Measurements from ENCODE around the gene ADGRD2.

The ADGRD2 gene

GRCh38 chr9:124496075-124496449, 45.8 kb downstream of the ADGRD2 start:
- no peak for DNase-seq (ENCODE audit: extremely low spot score)
- TF ChIP-seq FOXK2 (IDR thresholded peaks at IDR 0.05) (no peak), NFRKB (IDR thresholded peaks at IDR 0.05) (no peak), PKNOX1 (IDR thresholded peaks at IDR 0.05) (no peak), FOXM1 (IDR thresholded peaks at IDR 0.05; ENCODE audit: borderline replicate concordance) (no peak), CTBP1 (IDR thresholded peaks at IDR 0.05; ENCODE audit: borderline replicate concordance) (no peak), FOXA1 (IDR thresholded peaks at IDR 0.05) (no peak), LEF1 (IDR thresholded peaks at IDR 0.05; ENCODE audit: borderline replicate concordance) (no peak), SP1 (IDR thresholded peaks at IDR 0.05) (no peak), TARDBP (IDR thresholded peaks at IDR 0.05) (no peak), ELF4 (IDR thresholded peaks at IDR 0.05) (no peak), HDGF (IDR thresholded peaks at IDR 0.05; ENCODE audit: borderline replicate concordance) (no peak), BHLHE40 (IDR thresholded peaks at IDR 0.05; ENCODE audit: borderline replicate concordance) (no peak), ZNF384 (IDR thresholded peaks at IDR 0.05) (no peak), ARNT (IDR thresholded peaks at IDR 0.05) (no peak), SUZ12 (IDR thresholded peaks at IDR 0.05) (no peak)
- ChIA-PET CTCF (no interaction called here), POLR2A (no interaction called here)

- POLR2A ChIA-PET, result interaction anchor here (0.8 kb wide), 1 partner anchor 78 kb away, joined by 3 read pairs; no protein-coding TSS in a partner anchor
- TF ChIP-seq BHLHE40 (IDR thresholded peaks at IDR 0.05; ENCODE audit: borderline replicate concordance), result no peak
- no peak for TF ChIP-seq ELF4 (IDR thresholded peaks at IDR 0.05)
- TF ChIP-seq ARNT (IDR thresholded peaks at IDR 0.05), result no peak
- TF ChIP-seq LEF1 (IDR thresholded peaks at IDR 0.05; ENCODE audit: borderline replicate concordance), result no peak
- no peak for TF ChIP-seq SUZ12 (IDR thresholded peaks at IDR 0.05)
- TF ChIP-seq L3MBTL2 (conservative IDR thresholded peaks at IDR 0.05), result no peak
- TF ChIP-seq HDGF (IDR thresholded peaks at IDR 0.05; ENCODE audit: borderline replicate concordance), result no peak
- TF ChIP-seq FOXA1 (IDR thresholded peaks at IDR 0.05), result no peak
- no peak for TF ChIP-seq PKNOX1 (IDR thresholded peaks at IDR 0.05)
- TF ChIP-seq FOXK2 (IDR thresholded peaks at IDR 0.05), result no peak
- TF ChIP-seq ZNF384 (IDR thresholded peaks at IDR 0.05), result no peak
- no peak for TF ChIP-seq SP1 (IDR thresholded peaks at IDR 0.05)
- TF ChIP-seq FOXM1 (IDR thresholded peaks at IDR 0.05; ENCODE audit: borderline replicate concordance), result no peak
- no peak for TF ChIP-seq NFRKB (IDR thresholded peaks at IDR 0.05)
- TF ChIP-seq CTBP1 (IDR thresholded peaks at IDR 0.05; ENCODE audit: borderline replicate concordance), result no peak
- TF ChIP-seq TARDBP (IDR thresholded peaks at IDR 0.05), result no peak
- CTCF ChIA-PET, result no interaction called here
- no peak for DNase-seq (ENCODE audit: extremely low spot score)
Observed at GRCh38 chr9:124496463-124496862, 46.2 kb downstream of the ADGRD2 start.

GRCh38 chr9:124497441-124497840, 47.2 kb downstream of the ADGRD2 start:
- ChIA-PET CTCF (no interaction called here), POLR2A (no interaction called here)
- DNase-seq (ENCODE audit: extremely low spot score), result no peak
- TF ChIP-seq SUZ12 (IDR thresholded peaks at IDR 0.05) (no peak), BHLHE40 (IDR thresholded peaks at IDR 0.05; ENCODE audit: borderline replicate concordance) (no peak), SP1 (IDR thresholded peaks at IDR 0.05) (no peak)

- no peak for DNase-seq (ENCODE audit: extremely low spot score)
- ChIA-PET CTCF (no interaction called here), POLR2A (no interaction called here)
- TF ChIP-seq ARNT (IDR thresholded peaks at IDR 0.05) (no peak), FOXA1 (IDR thresholded peaks at IDR 0.05) (no peak), CTBP1 (IDR thresholded peaks at IDR 0.05; ENCODE audit: borderline replicate concordance) (no peak), ZNF384 (IDR thresholded peaks at IDR 0.05) (no peak), HDGF (IDR thresholded peaks at IDR 0.05; ENCODE audit: borderline replicate concordance) (no peak), NFRKB (IDR thresholded peaks at IDR 0.05) (no peak), ELF4 (IDR thresholded peaks at IDR 0.05) (no peak), L3MBTL2 (conservative IDR thresholded peaks at IDR 0.05) (no peak), LEF1 (IDR thresholded peaks at IDR 0.05; ENCODE audit: borderline replicate concordance) (no peak), BHLHE40 (IDR thresholded peaks at IDR 0.05; ENCODE audit: borderline replicate concordance) (no peak), TARDBP (IDR thresholded peaks at IDR 0.05) (no peak), PKNOX1 (IDR thresholded peaks at IDR 0.05) (no peak), SUZ12 (IDR thresholded peaks at IDR 0.05) (no peak), FOXK2 (IDR thresholded peaks at IDR 0.05) (no peak), SP1 (IDR thresholded peaks at IDR 0.05) (no peak), FOXM1 (IDR thresholded peaks at IDR 0.05; ENCODE audit: borderline replicate concordance) (no peak)
Observed at GRCh38 chr9:124498040-124498439, 47.8 kb downstream of the ADGRD2 start.

- ChIA-PET POLR2A (no interaction called here), CTCF (no interaction called here)
Observed at GRCh38 chr9:124498499-124499146, 48.4 kb downstream of the ADGRD2 start.

More at GRCh38 chr9:124498499-124499146, 48.4 kb downstream of the ADGRD2 start:
- DNase-seq (ENCODE audit: extremely low spot score), result no peak
- TF ChIP-seq FOXA1 (IDR thresholded peaks at IDR 0.05) (no peak), TARDBP (IDR thresholded peaks at IDR 0.05) (no peak), ARNT (IDR thresholded peaks at IDR 0.05) (no peak), CTBP1 (IDR thresholded peaks at IDR 0.05; ENCODE audit: borderline replicate concordance) (no peak), SUZ12 (IDR thresholded peaks at IDR 0.05) (no peak), HDGF (IDR thresholded peaks at IDR 0.05; ENCODE audit: borderline replicate concordance) (no peak), ZNF384 (IDR thresholded peaks at IDR 0.05) (no peak), SP1 (IDR thresholded peaks at IDR 0.05) (no peak), LEF1 (IDR thresholded peaks at IDR 0.05; ENCODE audit: borderline replicate concordance) (no peak), NFRKB (IDR thresholded peaks at IDR 0.05) (no peak), PKNOX1 (IDR thresholded peaks at IDR 0.05) (no peak), FOXM1 (IDR thresholded peaks at IDR 0.05; ENCODE audit: borderline replicate concordance) (no peak), ELF4 (IDR thresholded peaks at IDR 0.05) (no peak), FOXK2 (IDR thresholded peaks at IDR 0.05) (no peak), BHLHE40 (IDR thresholded peaks at IDR 0.05; ENCODE audit: borderline replicate concordance) (no peak), L3MBTL2 (conservative IDR thresholded peaks at IDR 0.05) (no peak)
